ENCODE results near the gene BRD7. TPM values are rescaled to one million over a fixed set of nuclear protein-coding genes. Genes with fewer than 3 reads are reported as not detected.

The BRD7 gene
- total RNA-seq, 2 donors from 2014 or later = 21.8 to 32.6 TPM

GRCh38 chr16:50300942-50301625, 67.7 kb downstream of the BRD7 start:
- H3K4me1 ChIP-seq = no peaks in the 10 kb centered on the region
- DNase-seq (peak in 1 of 4 donors; percentile 10), ATAC-seq (no peak)
- TF ChIP-seq CTCF (IDR thresholded peaks at IDR 0.05) = no peak
- TF ChIP-seq POLR2A (IDR thresholded peaks at IDR 0.05) = no peak
- no peaks in the 10 kb centered on the region for H3K36me3 ChIP-seq (replicated peaks in 1 of 2; ENCODE audit: insufficient read depth in 1 of 2, low read depth in 2 of 2)
- H3K9me3 ChIP-seq = no peaks in the 10 kb centered on the region
- WGBS, 2 donors = 90 to 92% methylated on average over 23 of the region's 23 CpGs
- intact Hi-C loops (cut with DNase I) = no loop called here
- no peaks in the 10 kb centered on the region for H3K27me3 ChIP-seq
- H3K4me3 ChIP-seq = no peak overlapping the region
- no peak overlapping the region for H3K27ac ChIP-seq

GRCh38 chr16:50299508-50300105, 69.2 kb downstream of the BRD7 start:
- ATAC-seq (no peak), DNase-seq (peak in 1 of 4 donors; percentile 3)
- Histone ChIP-seq H3K4me1 (no peaks in the 10 kb centered on the region), H3K36me3 (replicated peaks in 1 of 2; ENCODE audit: insufficient read depth in 1 of 2, low read depth in 2 of 2) (no peaks in the 10 kb centered on the region), H3K4me3 (no peak overlapping the region), H3K27me3 (no peaks in the 10 kb centered on the region), H3K27ac (no peak overlapping the region), H3K9me3 (no peaks in the 10 kb centered on the region)
- intact Hi-C loops (cut with DNase I) = no loop called here
- 81 to 83% methylated on average over 5 to 12 of the region's 12 CpGs for WGBS, 2 donors
- no peak for TF ChIP-seq CTCF (IDR thresholded peaks at IDR 0.05)
- TF ChIP-seq POLR2A (IDR thresholded peaks at IDR 0.05) = no peak

GRCh38 chr16:50298591-50299507, 69.9 kb downstream of the BRD7 start:
- intact Hi-C loops (cut with DNase I) = no loop called here
- no peak for ATAC-seq
- no peak for TF ChIP-seq CTCF (IDR thresholded peaks at IDR 0.05)
- TF ChIP-seq POLR2A (IDR thresholded peaks at IDR 0.05) = no peak
- DNase-seq = peak in 1 of 4 donors; percentile 4
- no peak overlapping the region for H3K4me3 ChIP-seq
- H3K27me3 ChIP-seq = no peaks in the 10 kb centered on the region
- no peaks in the 10 kb centered on the region for H3K9me3 ChIP-seq
- H3K36me3 ChIP-seq (replicated peaks in 1 of 2; ENCODE audit: insufficient read depth in 1 of 2, low read depth in 2 of 2) = no peaks in the 10 kb centered on the region
- H3K27ac ChIP-seq = no peak overlapping the region
- H3K4me1 ChIP-seq = no peaks in the 10 kb centered on the region
- 89 to 97% methylated on average over 6 to 27 of the region's 29 CpGs for WGBS, 2 donors

- Histone ChIP-seq H3K9me3 (no peaks in the 10 kb centered on the region), H3K4me3 (no peak overlapping the region), H3K36me3 (replicated peaks in 1 of 2; ENCODE audit: insufficient read depth in 1 of 2, low read depth in 2 of 2) (no peaks in the 10 kb centered on the region), H3K27me3 (no peaks in the 10 kb centered on the region), H3K27ac (no peak overlapping the region), H3K4me1 (no peaks in the 10 kb centered on the region)
- DNase-seq (peak in 1 of 4 donors; percentile 4), ATAC-seq (no peak)
- WGBS, 2 donors = 80 to 83% methylated on average over 7 of the region's 7 CpGs
- TF ChIP-seq POLR2A (IDR thresholded peaks at IDR 0.05) (no peak), CTCF (IDR thresholded peaks at IDR 0.05) (no peak)
- intact Hi-C loops (cut with DNase I) = no loop called here
These were observed 70.7 kb downstream of the BRD7 start for GRCh38 chr16:50298075-50298460.
